NCI-H510A treated with DMSO at 0.1 percent for 48 hours (cell line): ENCODE measurements around the gene EHD4.

Experiments used
- DNase-seq: peaks from one replicate; lab custom pipeline; 2025; lab: John Stamatoyannopoulos, UW

Gene EHD4

DNA sequence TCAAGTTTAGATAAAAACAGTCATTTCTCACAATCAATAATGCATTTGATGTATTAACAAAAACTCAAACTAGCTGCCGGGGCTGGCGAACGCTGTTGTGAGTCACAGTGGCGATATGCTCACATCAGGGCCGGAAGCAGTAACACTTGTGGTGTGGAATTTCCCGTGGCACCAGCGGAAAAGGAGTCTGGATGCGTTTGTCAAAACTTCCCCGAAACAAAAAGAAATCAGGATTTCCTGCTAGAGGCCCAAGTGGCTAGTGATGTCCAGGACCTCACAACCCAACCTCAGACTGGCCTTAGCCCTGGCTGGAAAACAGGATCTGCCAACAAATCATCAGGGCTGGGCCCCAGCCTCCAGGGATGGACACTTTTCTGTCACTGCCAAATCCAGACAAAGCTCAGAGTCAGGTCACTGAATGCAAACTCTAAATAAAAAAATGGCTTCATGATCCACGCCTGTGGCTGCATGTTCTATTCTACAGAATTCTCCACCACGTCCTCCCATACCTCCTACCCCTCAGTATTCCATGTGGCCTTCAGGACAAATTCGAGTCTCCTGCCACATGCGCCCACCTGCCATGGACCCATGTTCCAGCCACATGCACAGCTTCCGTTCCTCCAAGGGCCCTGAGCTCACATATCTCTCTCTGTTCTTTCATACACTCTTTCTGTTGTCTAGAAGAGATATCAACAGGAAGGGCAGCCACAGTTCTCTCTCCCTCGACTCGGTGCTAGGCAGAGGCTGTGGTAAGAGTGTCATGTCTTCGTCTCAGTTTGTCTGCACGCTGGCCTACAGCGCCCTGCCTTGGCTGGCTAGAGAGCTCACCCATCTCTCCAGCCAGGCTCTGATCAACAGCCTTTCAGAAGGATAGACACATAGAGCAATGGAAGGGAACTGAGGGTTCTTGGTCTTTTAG lies 35.4 kb downstream of the EHD4 start:
- DNase-seq, result no peak

DNA sequence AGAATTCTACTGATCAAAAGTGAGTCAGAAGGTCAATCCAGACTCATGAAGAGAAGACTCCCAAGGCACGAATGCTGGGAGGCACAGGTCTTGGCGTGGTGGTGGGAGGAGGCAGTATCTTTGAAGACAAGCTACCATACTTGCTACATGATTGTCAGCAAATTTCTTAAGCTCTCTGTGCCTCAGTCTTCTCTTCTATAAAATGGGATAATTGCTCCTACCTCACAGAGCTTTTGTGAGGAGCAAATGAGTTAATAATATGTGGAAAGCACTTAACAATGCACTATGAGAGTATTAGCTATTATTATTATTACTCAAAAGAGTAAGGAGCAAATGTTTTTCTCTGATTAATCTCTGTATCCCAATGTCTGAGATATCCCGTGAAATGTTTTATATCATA lies 36.2 kb downstream of the EHD4 start:
- no peak for DNase-seq

DNA sequence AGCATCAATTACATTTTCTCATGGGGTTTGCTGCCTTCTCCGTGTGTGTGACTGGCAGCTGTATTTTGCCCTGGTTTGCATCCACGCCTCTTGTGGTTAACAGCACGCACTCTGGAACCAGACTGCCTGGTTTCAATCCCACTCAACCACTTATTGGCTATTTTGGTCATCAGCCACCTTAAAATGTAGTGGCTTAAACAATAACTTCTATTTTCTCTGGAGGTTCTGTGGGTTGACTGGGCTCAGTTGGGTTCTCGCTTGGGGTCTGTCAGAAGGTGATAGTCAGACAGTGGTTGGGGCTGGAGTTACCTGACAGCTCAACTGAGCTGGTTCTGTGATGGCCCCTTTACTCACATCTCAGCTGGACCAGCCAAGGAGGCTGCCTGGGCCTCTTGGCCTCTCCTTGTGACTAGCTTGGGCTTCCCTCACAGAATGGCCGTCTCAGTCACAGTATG lies 36.8 kb downstream of the EHD4 start:
- DNase-seq, result no peak

DNA sequence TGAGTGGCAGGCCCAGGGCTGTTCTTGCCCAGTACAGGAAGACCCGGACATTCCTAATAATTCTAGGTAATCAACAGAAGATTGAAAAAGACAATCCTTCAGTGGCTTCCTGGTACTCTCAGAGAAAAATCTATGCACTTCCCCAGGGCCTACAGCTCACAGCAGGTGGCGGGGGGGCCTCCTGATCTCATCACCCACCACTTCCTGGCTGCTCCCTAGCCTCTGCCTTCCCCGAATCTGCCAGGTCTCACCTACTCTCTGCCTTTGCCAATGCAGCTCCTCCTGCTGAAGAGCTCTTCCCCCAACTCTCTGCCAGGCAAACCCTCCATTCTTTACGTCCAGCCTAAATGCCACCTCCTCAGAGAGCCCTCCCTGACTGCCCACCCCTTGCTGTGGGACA lies 37.5 kb downstream of the EHD4 start:
- no peak for DNase-seq

DNA sequence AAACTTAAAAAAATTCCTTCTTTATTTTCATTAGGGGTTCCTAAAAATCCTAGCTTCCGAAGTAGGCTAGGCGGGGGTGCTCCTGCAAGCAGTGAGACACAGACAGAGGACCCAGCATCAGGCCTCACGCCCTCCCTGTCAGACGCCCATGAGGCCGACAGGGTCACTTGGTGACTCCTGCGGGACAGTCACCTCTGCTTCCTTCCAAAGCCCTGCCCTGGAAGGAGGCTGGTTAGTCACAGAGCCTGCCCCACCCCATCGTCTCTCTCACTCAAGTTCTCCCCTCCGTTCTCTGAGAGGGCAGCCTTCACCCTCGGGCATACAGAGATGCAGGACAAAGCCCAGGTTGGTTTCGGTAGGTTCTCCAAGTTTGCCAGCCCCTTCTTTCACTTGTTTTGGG lies 38.6 kb downstream of the EHD4 start:
- no peak for DNase-seq

DNA sequence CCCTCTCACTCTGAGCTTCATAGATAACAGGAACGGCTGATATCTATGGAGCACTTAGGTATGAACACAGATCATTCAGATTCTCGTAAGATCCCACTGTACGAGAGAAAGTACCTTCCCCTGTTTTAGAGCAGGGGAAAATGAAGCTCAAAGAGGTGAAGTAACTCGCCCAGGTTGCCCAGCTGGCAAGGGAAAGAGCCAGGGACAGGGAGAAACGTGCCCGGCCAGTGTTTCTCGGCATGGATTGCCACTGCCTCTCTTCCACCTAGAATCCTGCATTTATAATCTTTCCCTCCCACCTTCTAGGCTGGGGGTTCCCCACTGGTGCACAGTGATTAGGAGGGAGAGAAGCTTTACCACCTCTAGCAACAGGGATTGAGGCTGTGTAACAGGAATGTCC lies 39.0 kb downstream of the EHD4 start:
- no peak for DNase-seq

DNA sequence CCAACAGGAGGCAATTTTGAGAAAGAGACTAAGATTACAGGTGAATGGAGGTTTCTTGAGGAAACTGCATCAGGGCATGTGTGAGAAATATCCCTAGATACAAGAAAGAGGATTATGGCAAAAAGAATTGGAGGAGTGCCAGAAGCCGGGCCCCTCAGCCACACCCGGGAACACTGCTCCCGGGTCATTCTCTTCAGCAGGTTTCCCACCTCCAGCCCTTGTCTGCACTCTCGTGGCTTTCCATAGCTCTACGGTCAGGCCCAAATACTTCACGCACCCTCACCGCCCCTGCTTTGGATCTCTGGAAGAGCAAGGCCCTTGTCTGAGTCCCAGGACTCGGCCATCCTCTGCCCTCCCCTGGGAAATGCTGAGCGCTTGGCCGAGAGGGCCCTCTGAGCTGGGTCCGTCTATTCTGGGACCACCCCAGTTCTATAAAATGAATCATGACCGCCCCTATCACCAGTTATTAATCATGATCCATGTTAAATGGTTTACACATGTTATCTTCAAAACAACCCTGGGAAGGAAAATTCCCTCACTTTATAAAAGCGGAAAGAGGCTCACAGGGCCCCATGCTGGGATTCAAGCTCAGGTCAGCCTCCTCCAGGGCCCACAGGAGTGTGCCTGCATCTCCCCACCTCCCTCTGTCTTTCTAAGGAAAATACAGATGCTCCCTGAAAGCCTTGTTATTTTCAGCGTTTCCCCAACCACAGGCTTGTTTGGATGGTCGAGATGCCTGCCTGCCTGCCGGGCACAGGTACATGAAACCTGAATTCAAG lies 39.7 kb downstream of the EHD4 start:
- no peak for DNase-seq

DNA sequence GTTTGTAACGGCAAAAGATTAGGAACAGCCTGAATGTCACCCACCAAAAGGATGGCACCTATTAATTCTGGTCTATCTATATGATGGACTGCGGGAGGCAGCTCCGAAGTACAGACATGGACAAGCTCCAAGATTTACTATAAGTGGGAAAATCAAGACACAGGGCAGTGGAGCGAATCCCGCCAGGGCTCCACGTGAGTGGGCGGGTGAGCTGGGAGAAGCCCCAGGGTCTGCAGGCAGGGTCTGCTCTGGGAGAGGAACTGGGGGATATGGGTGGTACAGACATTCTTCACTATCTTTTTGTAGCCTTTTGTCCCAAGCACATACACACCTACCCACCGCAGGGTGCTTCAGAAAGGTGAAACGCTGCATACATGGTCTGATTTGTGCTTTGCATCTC lies 40.3 kb downstream of the EHD4 start:
- DNase-seq, result no peak

DNA sequence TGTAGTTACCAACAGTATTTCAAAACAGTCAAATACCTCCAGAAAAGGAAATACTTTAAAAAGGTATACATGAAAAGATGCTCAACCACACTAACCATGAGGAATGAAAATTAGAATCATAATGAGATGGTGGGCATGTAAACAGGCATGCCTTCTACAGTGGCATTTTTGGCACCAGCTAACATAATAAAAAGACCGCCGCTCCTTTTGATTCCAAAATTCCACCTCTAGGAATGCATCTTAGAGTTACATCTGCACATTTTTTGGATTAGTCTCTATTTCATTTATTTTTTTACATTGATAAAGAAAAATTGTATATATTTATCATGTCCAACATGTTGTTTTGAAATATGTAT lies 41.5 kb downstream of the EHD4 start:
- DNase-seq, result no peak

DNA sequence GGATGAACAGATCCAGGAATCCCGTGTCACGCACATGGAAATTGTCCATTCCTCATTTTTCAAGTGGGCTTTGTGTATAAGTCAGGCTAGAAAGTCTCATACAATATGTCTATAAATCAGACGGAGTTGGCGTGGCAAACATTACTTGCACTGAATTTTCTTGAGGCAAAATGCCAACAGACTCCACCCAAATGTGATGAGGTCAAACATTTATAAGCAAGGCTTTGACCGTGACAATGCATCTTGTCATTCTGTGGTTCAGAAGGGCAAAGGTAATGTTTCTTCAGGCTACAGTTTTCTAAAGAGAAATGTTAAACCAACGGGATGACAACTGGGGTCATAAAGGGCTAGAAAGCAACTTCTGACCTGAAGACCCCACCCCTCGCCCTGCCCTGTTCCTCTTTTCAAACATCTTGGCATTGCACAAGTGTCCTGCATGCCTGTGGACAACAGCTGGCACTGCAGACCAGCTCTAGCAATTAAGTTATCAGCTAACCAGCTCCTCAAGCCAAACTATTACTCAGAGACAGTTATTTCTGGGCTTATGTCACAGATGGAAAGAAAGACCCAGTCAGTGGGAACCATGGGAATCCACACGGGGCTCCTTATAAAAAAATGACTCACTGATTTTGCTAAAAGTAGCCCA lies 42.0 kb downstream of the EHD4 start:
- DNase-seq, result no peak

DNA sequence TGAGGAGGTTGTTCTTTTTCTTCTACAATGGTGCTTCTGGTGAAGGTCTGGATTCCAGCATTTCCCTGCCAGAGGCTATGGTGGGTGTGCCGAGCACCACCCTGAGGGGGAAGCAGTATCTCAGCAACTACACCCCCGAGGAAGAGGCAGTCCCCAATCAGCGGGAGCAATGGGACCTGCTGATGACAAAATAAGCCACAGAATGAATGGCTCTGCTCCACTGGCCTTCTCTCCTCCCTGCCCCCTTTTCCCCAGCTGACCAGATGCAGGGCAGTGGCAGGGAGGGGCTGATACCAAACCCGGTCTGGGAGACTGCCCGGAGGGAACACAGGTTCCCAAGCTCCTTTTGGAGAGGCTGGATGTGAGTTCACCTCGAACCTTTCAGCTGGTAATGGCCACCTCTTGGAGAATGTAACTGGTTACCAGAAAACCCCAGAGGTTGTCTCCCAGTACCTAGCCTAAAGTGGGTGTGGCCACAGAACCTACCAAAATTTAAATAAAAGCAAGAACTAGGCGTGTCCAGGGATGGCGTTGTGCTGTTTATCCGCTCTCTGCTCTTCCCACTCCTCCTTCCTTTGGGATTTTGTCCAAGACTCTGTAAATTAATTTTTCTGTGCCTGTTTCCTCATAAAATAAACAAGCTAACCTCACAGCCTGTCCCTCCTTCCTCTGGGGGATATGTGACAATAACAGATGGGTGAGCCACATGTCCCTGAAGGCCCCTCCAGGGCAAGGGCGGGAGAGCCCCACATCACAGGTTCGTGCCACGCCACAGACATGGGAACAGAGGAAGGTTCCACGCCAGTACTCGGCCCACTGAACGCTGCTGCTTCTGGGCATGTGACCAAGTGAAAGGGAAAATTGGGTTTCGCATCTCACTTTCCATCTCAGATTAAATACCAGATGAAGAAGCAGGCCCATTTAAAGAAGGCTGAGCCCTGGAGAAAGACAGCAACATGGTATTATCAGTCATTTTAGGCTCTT lies 43.4 kb downstream of the EHD4 start:
- DNase-seq, result no peak

DNA sequence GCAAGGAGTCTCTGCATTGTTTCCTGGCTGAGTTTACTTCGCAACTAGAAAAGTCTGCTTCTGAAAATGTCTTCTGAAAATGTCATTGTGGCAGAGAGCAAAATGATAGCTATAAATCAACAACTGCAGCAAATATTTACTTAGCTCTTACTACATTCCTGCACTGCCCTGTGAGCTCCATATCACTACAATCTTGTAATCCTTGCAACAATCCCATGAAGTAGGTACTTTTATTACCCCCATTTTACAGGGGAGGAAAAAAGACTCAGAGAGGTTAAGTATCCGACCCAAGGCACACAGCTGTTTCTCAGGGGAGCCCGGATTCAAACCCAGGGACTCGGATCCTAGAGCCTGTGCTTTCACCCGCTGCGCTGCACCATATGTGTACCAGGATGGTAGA lies 44.3 kb downstream of the EHD4 start:
- peak; percentile 5 for DNase-seq

DNA sequence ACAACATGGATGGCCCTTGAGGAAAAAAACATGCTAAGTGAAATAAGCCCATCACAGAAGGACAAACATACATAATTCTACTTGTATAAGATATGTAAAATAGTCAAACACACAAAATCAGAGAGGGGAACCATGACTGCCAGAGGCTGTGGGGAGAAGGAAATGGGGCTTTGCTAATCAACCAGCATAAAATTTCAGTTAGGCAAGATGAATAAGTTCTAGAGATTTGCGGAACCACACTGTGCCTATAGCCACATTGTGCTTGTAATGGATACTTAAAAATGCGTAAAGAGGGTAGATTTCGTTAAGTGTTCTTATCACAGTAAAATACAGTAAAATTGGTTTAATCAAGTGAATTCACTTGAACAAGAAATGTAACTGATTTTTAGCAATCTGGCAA lies 44.8 kb downstream of the EHD4 start:
- no peak for DNase-seq

DNA sequence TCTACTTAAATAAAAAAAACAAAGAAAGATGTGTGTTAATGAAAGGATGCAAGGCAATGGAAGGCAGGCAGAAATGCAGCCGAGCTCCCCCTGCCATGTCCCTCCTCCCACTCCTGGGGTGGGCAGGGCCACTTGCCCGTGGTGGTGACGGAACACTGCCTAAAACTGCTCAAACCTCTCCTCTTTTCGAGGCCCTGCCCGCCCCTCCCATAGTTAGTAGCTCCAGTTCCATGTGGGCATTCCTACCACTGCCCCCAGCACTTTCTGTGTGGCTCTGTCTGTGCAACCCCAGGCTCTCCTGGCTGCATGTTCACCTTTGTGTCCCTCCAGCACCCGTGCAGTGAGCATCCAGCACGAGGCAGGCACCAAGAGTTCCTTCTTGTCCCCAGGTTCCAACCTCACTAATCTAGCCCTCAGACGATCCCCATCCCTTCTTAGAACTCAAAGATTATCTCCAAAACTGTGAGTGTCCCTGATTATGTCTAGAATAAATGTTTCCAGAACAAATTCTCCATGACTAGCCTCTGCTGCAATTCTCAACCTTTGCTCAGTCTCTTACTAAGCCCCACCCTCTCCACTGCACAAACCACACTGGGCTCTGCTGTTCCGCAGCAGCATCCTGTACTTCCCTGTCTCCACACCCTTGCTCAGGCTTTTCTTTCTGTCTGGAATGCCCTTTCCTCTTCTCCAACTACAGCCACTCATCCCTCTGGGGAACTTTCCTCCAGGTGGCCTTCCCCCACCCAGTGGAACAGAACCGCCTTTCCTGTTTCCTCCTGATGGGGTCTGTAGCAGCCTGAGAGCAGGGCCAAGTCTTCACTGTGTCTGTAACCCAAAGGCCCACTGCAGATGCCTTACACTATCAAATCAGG lies 45.9 kb downstream of the EHD4 start:
- no peak for DNase-seq

DNA sequence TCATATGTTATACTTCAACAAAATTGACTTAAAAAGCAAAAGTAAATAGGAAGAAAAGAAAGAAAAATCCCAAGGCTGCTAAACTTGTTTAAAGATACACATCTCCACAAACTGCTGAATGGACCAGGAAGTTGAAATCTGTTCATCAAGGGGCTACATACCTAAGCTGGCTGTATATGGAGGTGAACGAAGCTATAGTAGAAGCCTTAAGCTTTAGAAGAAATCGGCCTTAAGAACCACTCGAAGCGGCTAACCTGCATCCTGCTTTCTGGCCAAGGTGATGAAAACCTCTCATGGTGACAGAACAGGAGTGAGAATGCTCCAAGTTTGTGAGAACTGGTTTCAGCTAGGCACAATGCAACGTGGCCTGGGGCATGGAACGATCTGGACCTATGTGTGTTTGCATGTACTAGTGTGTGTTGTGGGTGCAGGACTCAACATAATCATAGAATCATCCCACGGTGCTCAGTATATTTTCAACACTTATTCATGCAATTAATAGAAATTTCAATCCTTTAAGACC lies 47.2 kb downstream of the EHD4 start:
- no peak for DNase-seq

DNA sequence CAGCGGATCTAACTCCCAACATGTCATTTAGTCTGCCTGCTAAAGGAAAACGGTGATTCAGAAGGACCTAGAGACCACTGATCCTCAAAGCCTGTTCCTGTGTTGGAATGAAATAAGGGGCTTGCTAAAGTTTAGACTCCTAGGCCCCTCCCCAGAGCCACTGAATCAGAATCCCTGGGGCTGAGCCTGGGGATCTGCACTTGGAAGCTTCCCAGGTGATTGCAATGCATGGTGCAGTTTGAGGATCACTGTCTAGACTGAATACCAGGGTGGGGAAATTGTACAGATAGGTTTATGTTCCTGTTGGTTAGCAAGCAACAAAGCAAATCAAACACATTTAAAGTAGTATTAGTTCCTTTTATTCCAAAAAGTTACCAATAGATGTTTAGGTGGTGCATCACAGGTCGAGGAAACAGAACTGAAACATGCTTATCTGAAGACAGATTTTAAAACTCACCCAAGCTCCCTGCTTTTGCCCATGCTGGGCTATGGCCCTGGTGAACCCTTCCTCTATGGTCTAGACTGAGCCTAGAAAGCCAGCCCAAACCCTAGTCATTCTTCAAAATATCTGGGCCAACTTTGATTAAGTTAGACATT lies 48.9 kb downstream of the EHD4 start:
- no peak for DNase-seq

DNA sequence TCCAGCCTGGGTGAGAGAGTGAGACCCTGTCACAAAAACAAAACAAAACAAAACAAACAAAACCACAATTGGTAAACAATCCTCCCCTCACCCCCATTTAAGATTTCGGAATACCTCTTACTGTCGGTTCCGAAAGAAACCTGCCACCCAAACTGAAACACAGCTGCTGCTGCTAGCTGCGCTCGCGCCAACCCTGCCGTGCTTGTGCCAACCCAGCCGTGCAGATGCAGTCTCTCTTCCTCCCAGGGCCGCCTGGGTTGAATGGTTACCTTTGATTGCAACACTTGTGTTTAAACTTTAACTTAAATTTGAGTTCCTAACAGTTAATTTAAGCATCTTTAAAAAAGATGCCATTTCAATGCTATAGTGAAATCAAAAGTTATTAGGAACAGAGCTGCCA lies 50.0 kb downstream of the EHD4 start:
- no peak for DNase-seq

DNA sequence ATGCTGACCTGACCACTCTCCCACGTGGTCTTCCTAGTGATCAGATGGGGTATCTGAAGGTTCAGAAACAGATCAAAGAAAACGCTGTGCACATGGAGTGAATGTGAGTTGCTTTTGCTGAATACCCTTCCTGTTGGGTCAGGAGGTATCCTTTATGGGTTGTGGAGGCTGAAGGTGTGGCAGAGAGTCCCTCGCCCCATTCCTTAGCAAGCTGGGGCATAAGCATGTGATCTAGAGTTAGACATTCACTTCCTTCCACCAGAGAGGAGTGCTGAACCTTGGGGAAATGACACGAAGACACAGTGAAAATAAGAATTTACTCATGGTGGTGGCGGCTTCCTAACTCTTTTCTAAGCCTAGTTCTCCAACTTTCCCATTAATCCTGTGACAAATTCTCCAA lies 50.7 kb downstream of the EHD4 start:
- DNase-seq, result no peak

DNA sequence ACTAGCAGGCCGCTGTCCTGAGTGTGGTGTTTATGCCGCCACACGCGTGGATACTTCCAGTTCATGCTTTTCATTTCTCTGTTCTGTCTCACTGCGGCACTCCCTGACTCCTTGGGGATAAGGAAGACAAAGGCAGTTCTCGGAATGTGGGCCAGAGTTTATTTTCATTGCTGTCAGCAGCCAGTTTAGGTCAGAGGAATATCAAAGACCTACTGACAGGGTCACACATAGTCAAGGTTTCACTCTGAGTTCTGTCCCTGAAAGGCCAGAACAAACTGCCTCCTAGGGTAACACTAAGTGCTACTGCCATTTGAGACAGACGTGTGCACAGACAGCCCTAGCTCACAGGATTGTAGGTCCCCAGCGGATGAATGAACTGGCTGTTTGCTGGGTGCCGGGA lies 51.2 kb downstream of the EHD4 start:
- DNase-seq, result no peak

DNA sequence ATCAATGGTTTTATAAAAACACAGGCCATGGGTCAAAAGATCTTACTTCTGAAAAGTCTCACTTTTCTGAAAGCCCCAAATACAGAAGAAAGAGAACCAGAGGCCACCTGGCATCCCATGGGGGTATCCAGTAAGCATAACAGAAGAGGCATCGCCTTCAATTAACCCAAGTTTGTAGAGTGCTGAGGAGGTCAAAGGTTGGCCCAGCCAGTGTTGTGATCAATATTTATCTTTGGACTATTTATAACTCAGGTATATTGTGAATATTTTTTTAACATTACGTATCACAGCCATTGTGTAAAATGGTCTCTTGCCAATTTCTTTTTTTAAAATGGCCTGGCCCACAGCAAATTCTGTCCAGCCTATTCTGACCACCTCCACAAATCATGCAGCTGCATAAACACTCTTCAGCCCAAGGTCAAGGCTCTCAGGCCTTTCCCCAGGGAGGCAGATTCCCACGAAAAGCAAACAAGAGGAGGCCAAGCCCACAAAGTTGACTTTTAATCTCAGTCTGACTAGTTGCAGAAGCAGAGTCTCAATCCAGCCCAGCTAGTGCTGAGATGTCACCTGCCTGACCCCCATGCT lies 52.3 kb downstream of the EHD4 start:
- peak; percentile 38 for DNase-seq
